BE2C (cell line): ENCODE data around the gene SMIM45.

Experiments
- DNase-seq: peaks from one replicate; pipeline ENCODE4 v3.0.0-alpha.2; 2020
- H3K27me3 ChIP-seq: fragments of 250-450 bp; sonication (Bioruptor Pico); 2 replicates; pipeline ENCODE4 v1.5.1; 2020; ENCODE audit warnings: mild to moderate bottlenecking
- H3K36me3 ChIP-seq: fragments of 250-450 bp; sonication (Bioruptor Pico); 2 replicates; pipeline ENCODE4 v1.5.1; 2020; ENCODE audit warnings: mild to moderate bottlenecking
- H3K4me1 ChIP-seq: fragments of 250-450 bp; sonication (Bioruptor Pico); 2 replicates; pipeline ENCODE4 v1.5.1; 2020
- H3K4me3 ChIP-seq: 2 replicates; pipeline ENCODE4 v1.5.1; 2011; ENCODE audit warnings: low read depth, low read length
- H3K9me3 ChIP-seq: fragments of 250-450 bp; sonication (Bioruptor Pico); 2 replicates; pipeline ENCODE4 v1.5.1; 2020
- CTCF ChIP-seq: IDR thresholded peaks from 2 replicates; pipeline ENCODE4 v1.5.1; 2012; ENCODE audit warnings: mild to moderate bottlenecking, low read depth, low read length

SMIM45 gene

DNA sequence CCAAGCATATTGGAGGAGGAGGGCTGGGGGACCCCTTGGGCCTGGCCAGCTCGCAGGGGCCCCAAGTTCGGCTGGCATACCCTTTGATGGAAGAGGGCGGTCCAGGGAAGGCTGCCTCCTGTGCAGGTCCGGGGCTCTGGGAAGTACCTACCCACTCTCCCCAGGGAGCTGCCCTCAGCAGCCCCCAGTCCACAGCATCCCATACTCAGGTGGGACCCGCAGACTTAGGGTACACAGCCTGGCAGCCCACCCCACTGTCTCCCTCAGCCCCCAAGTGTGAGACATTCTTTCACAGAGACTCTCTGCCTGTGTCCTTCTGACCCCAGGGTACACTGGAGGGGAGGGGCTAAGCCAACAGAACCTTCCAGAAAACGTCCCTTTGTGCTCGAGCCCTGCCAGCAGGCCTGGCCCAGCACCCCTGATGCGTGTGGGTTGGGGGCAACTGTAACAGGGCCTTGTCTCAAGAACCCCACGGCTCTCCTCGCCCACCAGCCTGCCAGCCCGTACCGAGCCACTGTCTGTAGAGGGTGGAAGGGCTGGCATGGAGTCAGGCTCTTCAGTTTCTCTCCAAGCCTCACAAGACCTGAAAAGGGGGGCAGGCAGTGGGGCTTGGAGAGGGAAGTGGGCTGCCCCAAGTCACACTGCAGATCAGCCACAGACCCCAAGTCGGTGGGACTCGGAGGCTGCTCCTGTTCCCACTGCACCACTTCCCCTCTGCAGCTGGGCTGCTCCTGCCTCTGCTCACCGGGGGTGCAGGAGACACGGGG lies 18.4 kb upstream of the SMIM45 start:
- H3K27me3 ChIP-seq = no peaks in the 10 kb centered on the region
- H3K36me3 ChIP-seq = peaks cover 30% of the 10 kb centered on the region
- H3K4me1 ChIP-seq = peaks cover 11% of the 10 kb centered on the region
- H3K9me3 ChIP-seq = no peaks in the 10 kb centered on the region
- no peak for DNase-seq
- TF ChIP-seq CTCF = no peak
- no peak overlapping the region for H3K4me3 ChIP-seq

GRCh38 chr22:41934284-41935014 lies 17.5 kb upstream of the SMIM45 start:
- H3K9me3 ChIP-seq = no peaks in the 10 kb centered on the region
- peak; percentile 42 for DNase-seq
- H3K4me3 ChIP-seq = no peak overlapping the region
- peaks cover 20% of the 10 kb centered on the region for H3K4me1 ChIP-seq
- TF ChIP-seq CTCF = no peak
- H3K27me3 ChIP-seq = no peaks in the 10 kb centered on the region
- peaks cover 38% of the 10 kb centered on the region for H3K36me3 ChIP-seq

DNA sequence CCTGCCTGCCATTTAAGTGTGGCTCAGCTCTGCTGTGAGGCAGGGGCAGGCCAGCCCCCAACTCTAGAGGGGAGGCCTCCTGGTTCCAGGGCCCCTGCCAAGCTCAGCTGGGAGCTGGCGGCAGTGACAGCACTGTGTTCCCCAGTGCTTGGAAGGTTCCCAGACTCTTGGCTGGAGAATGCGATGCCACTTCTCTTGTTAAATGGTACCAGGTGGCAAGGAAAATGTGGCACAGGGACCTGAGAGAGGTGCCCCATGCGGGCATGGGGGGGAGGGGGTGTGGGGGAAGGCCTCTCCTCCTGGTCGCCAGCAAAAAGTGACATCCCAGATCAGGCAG lies 17.0 kb upstream of the SMIM45 start:
- no peak for DNase-seq
- H3K4me1 ChIP-seq = peaks cover 20% of the 10 kb centered on the region
- no peak for TF ChIP-seq CTCF
- no peaks in the 10 kb centered on the region for H3K9me3 ChIP-seq
- H3K36me3 ChIP-seq = peaks cover 40% of the 10 kb centered on the region
- H3K4me3 ChIP-seq = no peak overlapping the region
- no peaks in the 10 kb centered on the region for H3K27me3 ChIP-seq

GRCh38 chr22:41935509-41935908 lies 16.4 kb upstream of the SMIM45 start:
- H3K9me3 ChIP-seq = no peaks in the 10 kb centered on the region
- H3K4me3 ChIP-seq = no peak overlapping the region
- H3K36me3 ChIP-seq = peaks cover 45% of the 10 kb centered on the region
- H3K27me3 ChIP-seq = no peaks in the 10 kb centered on the region
- DNase-seq = no peak
- peaks cover 20% of the 10 kb centered on the region for H3K4me1 ChIP-seq
- TF ChIP-seq CTCF = no peak

DNA sequence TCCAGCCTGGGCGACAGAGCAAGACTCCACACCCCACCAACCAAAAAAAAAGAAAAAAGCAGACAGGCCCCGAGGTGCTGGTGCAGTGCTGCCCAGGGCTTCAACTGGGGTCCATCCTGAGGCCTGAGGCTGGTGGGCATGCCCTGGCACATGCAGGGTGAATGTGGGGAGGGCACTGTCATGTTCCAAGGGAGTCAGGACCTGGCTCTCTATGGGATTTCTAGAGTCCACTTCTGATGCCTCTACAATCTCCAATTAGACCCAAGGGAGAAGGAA lies 15.1 kb upstream of the SMIM45 start:
- H3K4me1 ChIP-seq = peaks cover 17% of the 10 kb centered on the region
- peaks cover 59% of the 10 kb centered on the region for H3K36me3 ChIP-seq
- H3K4me3 ChIP-seq = no peak overlapping the region

More for the DNA sequence above, 15.1 kb upstream of the SMIM45 start:
- Histone ChIP-seq H3K9me3 (no peaks in the 10 kb centered on the region), H3K27me3 (no peaks in the 10 kb centered on the region)
- TF ChIP-seq CTCF = no peak
- DNase-seq = no peak
